B cell (primary cell): ENCODE measurements around the gene SRGAP1. TPM values are rescaled to one million over a fixed set of nuclear protein-coding genes. Genes with fewer than 3 reads are reported as not detected.

Experiments
- ATAC-seq: fragments of 200-7000 bp; cut with Tn5 transposase; one replicate; pipeline ENCODE4 v1.10.0; 2021; ENCODE audit warnings: low read depth, mild to moderate bottlenecking, moderate number of reproducible peaks, moderate library complexity
- CTCF ChIA-PET: fragments of 350-600 bp; sonication (Branson Sonifier 250); formaldehyde crosslinking; loops from one replicate; lab custom pipeline; 2021; ENCODE audit warnings: antibody characterized with exemption, inconsistent platforms; lab: Charles Lee
- POLR2A ChIA-PET: fragments of 350-600 bp; sonication (Branson Sonifier 250); formaldehyde crosslinking; loops from one replicate; lab custom pipeline; 2021; ENCODE audit warnings: antibody characterized with exemption; lab: Charles Lee
- DNase-seq: peaks from one replicate; pipeline ENCODE4 v3.0.0; 2013
- H2AFZ ChIP-seq: 2 replicates; pipeline ENCODE4 v1.6.1; 2012; ENCODE audit warnings: mild to moderate bottlenecking, low read depth, low read length; ENCODE audit not compliant: insufficient read depth, poor library complexity, severe bottlenecking
- H3K27ac ChIP-seq, 2 donors: 1 replicate in 1 of 2; 2 replicates in 1 of 2; pipeline ENCODE4 v1.5.1; 2012 to 2013; ENCODE audit warnings: low read length in 2 of 2, mild to moderate bottlenecking in 2 of 2, moderate library complexity in 1 of 2
- H3K27me3 ChIP-seq, 4 experiments: fragments of 200-600 bp in 1 of 4; sonication (generic) in 1 of 4; replicated peaks in 1 of 4; 1 replicate in 2 of 4; 2 replicates in 2 of 4; pipeline versions ENCODE4 v1.6.1 to v1.7.0; 2013 to 2016; ENCODE audit warnings: low read length in 3 of 4, mild to moderate bottlenecking in 2 of 4, mixed read lengths in 1 of 4, moderate library complexity in 1 of 4; ENCODE audit not compliant: insufficient read depth in 4 of 4, control insufficient read depth in 3 of 4; ENCODE audit errors: control extremely low read depth in 1 of 4
- H3K36me3 ChIP-seq, 2 experiments: replicated peaks in 1 of 2; 1 replicate in 1 of 2; 2 replicates in 1 of 2; pipeline versions ENCODE4 v1.6.1 to v1.7.1; 2013; ENCODE audit warnings: low read length in 1 of 2; ENCODE audit not compliant: insufficient read depth in 2 of 2, control insufficient read depth in 1 of 2; ENCODE audit errors: control extremely low read depth in 1 of 2, extremely low read depth in 1 of 2
- H3K4me1 ChIP-seq, 2 donors: fragments of 200-600 bp in 1 of 2; sonication (generic) in 1 of 2; 1 replicate in 1 of 2; 2 replicates in 1 of 2; pipeline versions ENCODE4 v1.5.1 to v1.6.1; 2013 to 2017; ENCODE audit warnings: low read length in 2 of 2; ENCODE audit not compliant: control insufficient read depth in 2 of 2, insufficient read depth in 2 of 2
- H3K4me2 ChIP-seq: replicated peaks from 2 replicates; pipeline ENCODE3; 2012; ENCODE audit warnings: mild to moderate bottlenecking, low read depth, low read length; ENCODE audit not compliant: poor library complexity, severe bottlenecking
- H3K4me3 ChIP-seq, 5 experiments: fragments of 200-600 bp in 1 of 5; sonication (generic) in 1 of 5; 1 replicate in 3 of 5; 2 replicates in 2 of 5; pipeline versions ENCODE4 v1.5.1 to v1.7.0; 2011 to 2016; ENCODE audit warnings: low read length in 4 of 5, mild to moderate bottlenecking in 4 of 5, low read depth in 2 of 5, control low read depth in 1 of 5, moderate library complexity in 1 of 5; ENCODE audit not compliant: insufficient read depth in 1 of 5; ENCODE audit errors: control extremely low read depth in 1 of 5, extremely low read depth in 1 of 5
- H3K79me2 ChIP-seq: fragments of 200-600 bp; sonication (generic); one replicate; pipeline ENCODE4 v1.6.0; 2016; ENCODE audit warnings: low read length; ENCODE audit not compliant: control insufficient read depth, insufficient read depth
- H3K9ac ChIP-seq: fragments of 200-600 bp; sonication (generic); 2 replicates; pipeline ENCODE4 v1.6.1; 2017; ENCODE audit warnings: mild to moderate bottlenecking, low read length, moderate library complexity
- H3K9me3 ChIP-seq, 3 donors: one replicate each; pipeline versions ENCODE4 v1.6.1 to v1.7.1; 2013; ENCODE audit warnings: low read length in 2 of 3; ENCODE audit not compliant: control insufficient read depth in 2 of 3, insufficient read depth in 1 of 3; ENCODE audit errors: control extremely low read depth in 1 of 3
- H4K20me1 ChIP-seq: 2 replicates; pipeline ENCODE4 v1.6.0; 2012; ENCODE audit warnings: mild to moderate bottlenecking, low read length; ENCODE audit not compliant: insufficient read depth, control insufficient read depth, poor library complexity, severe bottlenecking
- H3K27ac Mint-ChIP-seq: one replicate; pipeline ENCODE4 v1.8.0; 2021; ENCODE audit warnings: mixed read lengths
- H3K27me3 Mint-ChIP-seq: one replicate; pipeline ENCODE4 v1.8.0; 2021; ENCODE audit warnings: mixed read lengths
- H3K4me1 Mint-ChIP-seq: one replicate; pipeline ENCODE4 v1.8.0; 2021; ENCODE audit warnings: mixed read lengths
- H3K4me3 Mint-ChIP-seq: one replicate; pipeline ENCODE4 v1.8.0; 2021; ENCODE audit warnings: mixed read lengths
- H3K9me3 Mint-ChIP-seq: one replicate; pipeline ENCODE4 v1.8.0; 2022; ENCODE audit warnings: mixed read lengths; ENCODE audit not compliant: insufficient read depth
- EZH2 ChIP-seq: IDR thresholded peaks from 2 replicates; pipeline ENCODE4 v1.6.1; 2012; ENCODE audit warnings: borderline replicate concordance, low read depth, mild to moderate bottlenecking, moderate library complexity, low read length; ENCODE audit not compliant: insufficient read depth, poor library complexity, severe bottlenecking
- WGBS: methylation state at CpG from one replicate; pipeline ENCODE4 v1.1.5; 2013; ENCODE audit warnings: missing lambda C conversion rate; ENCODE audit not compliant: insufficient coverage; 5-methylcytosine and 5-hydroxymethylcytosine counted together
- intact Hi-C: fragments of 100-400 bp; cut with micrococcal nuclease; formaldehyde crosslinking; loops from one replicate; pipeline ENCODE4 v1.10.0; 2022
- polyA plus RNA-seq: library from polyadenylated mRNA; depleted of rRNA; stranded (reverse); fragments of >200 nt; gene quantifications from 2 replicates; pipeline ENCODE4 v1.2.3, GENCODE V29; 2012
- total RNA-seq, 2 donors: library from RNA; stranded (reverse); fragments of 120-200 nt in 1 of 2; gene quantifications; 1 replicate in 1 of 2; 2 replicates in 1 of 2; pipeline versions ENCODE4 v1.2.3 to v1.2.4, GENCODE V29; 2013 to 2022
- TF ChIP-seq, protein P1 (sequence below): fragments of 200-600 bp; IDR thresholded peaks from one replicate; pipeline ENCODE4 v1.8.0; 2022; ENCODE audit warnings: antibody characterized with exemption, mild to moderate bottlenecking

The SRGAP1 gene
- total and polyA plus RNA-seq, 2 donors (not counting 1 experiment from before 2014, with no cell fraction given): under 0.01 to 0.22 TPM

GRCh38 chr12:63849641-63850040 lies 5.1 kb downstream of the SRGAP1 start:
- Mint-ChIP-seq H3K27me3 (peaks cover 21% of the 10 kb centered on the region), H3K4me1 (peaks cover 5% of the 10 kb centered on the region), H3K9me3 (no peaks in the 10 kb centered on the region), H3K4me3 (no peak overlapping the region), H3K27ac (no peak overlapping the region)
- ChIA-PET CTCF (no interaction called here), POLR2A (no interaction called here)
- Histone ChIP-seq H3K4me2 (no peak overlapping the region), H3K79me2 (no peaks in the 10 kb centered on the region), H3K9ac (no peak overlapping the region), H3K27me3 (peaks cover 0 to 9% (median 7%) of the 10 kb centered on the region in 4 experiments), H3K9me3 (peaks cover 0 to 4% (median 0%) of the 10 kb centered on the region in 3 donors), H3K4me1 (peaks cover 4 to 5% of the 10 kb centered on the region in 2 donors), H4K20me1 (no peaks in the 10 kb centered on the region), H2AFZ (no peak overlapping the region), H3K36me3 (no peaks in the 10 kb centered on the region), H3K27ac (no peak overlapping the region), H3K4me3 (no peak overlapping the region)
- TF ChIP-seq EZH2: no peak
- TF ChIP-seq, protein P1, sequence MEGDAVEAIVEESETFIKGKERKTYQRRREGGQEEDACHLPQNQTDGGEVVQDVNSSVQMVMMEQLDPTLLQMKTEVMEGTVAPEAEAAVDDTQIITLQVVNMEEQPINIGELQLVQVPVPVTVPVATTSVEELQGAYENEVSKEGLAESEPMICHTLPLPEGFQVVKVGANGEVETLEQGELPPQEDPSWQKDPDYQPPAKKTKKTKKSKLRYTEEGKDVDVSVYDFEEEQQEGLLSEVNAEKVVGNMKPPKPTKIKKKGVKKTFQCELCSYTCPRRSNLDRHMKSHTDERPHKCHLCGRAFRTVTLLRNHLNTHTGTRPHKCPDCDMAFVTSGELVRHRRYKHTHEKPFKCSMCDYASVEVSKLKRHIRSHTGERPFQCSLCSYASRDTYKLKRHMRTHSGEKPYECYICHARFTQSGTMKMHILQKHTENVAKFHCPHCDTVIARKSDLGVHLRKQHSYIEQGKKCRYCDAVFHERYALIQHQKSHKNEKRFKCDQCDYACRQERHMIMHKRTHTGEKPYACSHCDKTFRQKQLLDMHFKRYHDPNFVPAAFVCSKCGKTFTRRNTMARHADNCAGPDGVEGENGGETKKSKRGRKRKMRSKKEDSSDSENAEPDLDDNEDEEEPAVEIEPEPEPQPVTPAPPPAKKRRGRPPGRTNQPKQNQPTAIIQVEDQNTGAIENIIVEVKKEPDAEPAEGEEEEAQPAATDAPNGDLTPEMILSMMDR: no peak
- ATAC-seq (no peak), DNase-seq (no peak)
- no CpG with 5 or more reads among the region's 4 CpGs for WGBS
- intact Hi-C loops: loop anchor here (10.0 kb wide), 1 partner anchor 555 kb away; the partner anchor contains the start of gene XPOT

DNA sequence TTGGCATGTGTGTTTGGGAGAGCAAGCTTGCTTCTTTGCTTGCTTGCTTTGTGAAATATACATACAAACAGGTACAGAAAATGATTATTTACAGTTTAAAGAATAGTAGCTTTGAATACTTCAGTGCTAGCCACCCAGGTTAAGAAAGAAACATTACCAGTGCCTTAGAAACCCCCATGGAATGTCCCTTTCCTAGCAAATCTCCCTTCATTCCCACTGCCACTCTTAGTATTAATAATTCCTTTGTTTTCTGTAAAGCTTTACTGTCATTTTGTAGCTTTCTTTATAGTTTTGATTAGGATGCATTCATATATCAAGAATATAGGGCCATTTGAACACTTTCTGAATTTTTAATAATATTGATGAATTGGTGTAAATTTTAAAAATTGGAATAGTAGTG lies 9.5 kb downstream of the SRGAP1 start:
- no peak overlapping the region for H2AFZ ChIP-seq
- ATAC-seq (no peak), DNase-seq (no peak)
- no peak for TF ChIP-seq EZH2
- TF ChIP-seq, protein P1: no peak
- H3K9ac ChIP-seq: no peak overlapping the region
- CTCF ChIA-PET: interaction anchor here (0.9 to 1.0 kb wide), 2 partner anchors 9 to 27 kb away, joined by 3 to 5 read pairs; partner anchors contain the start of gene SRGAP1
- H3K79me2 ChIP-seq: no peaks in the 10 kb centered on the region
- no peaks in the 10 kb centered on the region for H3K36me3 ChIP-seq
- no peak overlapping the region for H3K4me3 ChIP-seq
- Mint-ChIP-seq H3K4me3 (no peak overlapping the region), H3K4me1 (no peaks in the 10 kb centered on the region), H3K9me3 (no peaks in the 10 kb centered on the region), H3K27me3 (peaks cover 3% of the 10 kb centered on the region), H3K27ac (no peak overlapping the region)
- H3K4me2 ChIP-seq: no peak overlapping the region
- no peaks in the 10 kb centered on the region for H3K9me3 ChIP-seq
- POLR2A ChIA-PET: no interaction called here
- H4K20me1 ChIP-seq: no peaks in the 10 kb centered on the region
- H3K27ac ChIP-seq: no peak overlapping the region
- H3K4me1 ChIP-seq: no peaks in the 10 kb centered on the region
- intact Hi-C loops: no loop called here
- no peaks in the 10 kb centered on the region for H3K27me3 ChIP-seq
